Measurements from ENCODE around the gene NME7.

GRCh38 chr1:169318536-169319244 lies 48.9 kb downstream of the NME7 start:
- TF ChIP-seq, protein P1, sequence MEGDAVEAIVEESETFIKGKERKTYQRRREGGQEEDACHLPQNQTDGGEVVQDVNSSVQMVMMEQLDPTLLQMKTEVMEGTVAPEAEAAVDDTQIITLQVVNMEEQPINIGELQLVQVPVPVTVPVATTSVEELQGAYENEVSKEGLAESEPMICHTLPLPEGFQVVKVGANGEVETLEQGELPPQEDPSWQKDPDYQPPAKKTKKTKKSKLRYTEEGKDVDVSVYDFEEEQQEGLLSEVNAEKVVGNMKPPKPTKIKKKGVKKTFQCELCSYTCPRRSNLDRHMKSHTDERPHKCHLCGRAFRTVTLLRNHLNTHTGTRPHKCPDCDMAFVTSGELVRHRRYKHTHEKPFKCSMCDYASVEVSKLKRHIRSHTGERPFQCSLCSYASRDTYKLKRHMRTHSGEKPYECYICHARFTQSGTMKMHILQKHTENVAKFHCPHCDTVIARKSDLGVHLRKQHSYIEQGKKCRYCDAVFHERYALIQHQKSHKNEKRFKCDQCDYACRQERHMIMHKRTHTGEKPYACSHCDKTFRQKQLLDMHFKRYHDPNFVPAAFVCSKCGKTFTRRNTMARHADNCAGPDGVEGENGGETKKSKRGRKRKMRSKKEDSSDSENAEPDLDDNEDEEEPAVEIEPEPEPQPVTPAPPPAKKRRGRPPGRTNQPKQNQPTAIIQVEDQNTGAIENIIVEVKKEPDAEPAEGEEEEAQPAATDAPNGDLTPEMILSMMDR (IDR thresholded peaks at IDR 0.05): no peak
- TF ChIP-seq EZH2phosphoT487 (IDR thresholded peaks at IDR 0.05): no peak
